Measurements from ENCODE around the gene ARPC5L. TPM values are rescaled to one million over a fixed set of nuclear protein-coding genes. Genes with fewer than 3 reads are reported as not detected.
"Not testable (repeated sequence)": the region's sequence is repeated elsewhere in the genome, so short reads cannot be mapped to it uniquely, and the experiment has no call there.

ARPC5L gene
- total and polyA plus RNA-seq, 7 experiments from 2014 or later, result 20.0 to 66.1 (median 36.3) TPM

- Mint-ChIP-seq H3K36me3 (no peaks in the 10 kb centered on the region), H3K4me3 (no peak overlapping the region)
- H3K36me3 ChIP-seq (ENCODE audit: control insufficient read depth in 2 of 3, insufficient read depth in 3 of 3, low read length in 3 of 3), result no peaks in the 10 kb centered on the region
Observed at GRCh38 chr9:124840300-124840833, 21.6 kb upstream of the ARPC5L start.

GRCh38 chr9:124841075-124841821 is 20.7 kb upstream of the ARPC5L start:
- CTCF ChIA-PET, result interaction anchor here (0.7 kb wide), 1 partner anchor 47 kb away, joined by 3 read pairs; no protein-coding TSS in a partner anchor
- peak overlapping the region in 1 of 9 donors; percentile 84 for H3K27ac Mint-ChIP-seq
- H3K36me3 Mint-ChIP-seq, result no peaks in the 10 kb centered on the region
- ATAC-seq (no peak), DNase-seq (no peak)
- Histone ChIP-seq H3K9me3 (ENCODE audit: control insufficient read depth in 2 of 3, low read length in 3 of 3) (no peaks in the 10 kb centered on the region), H3K27ac (ENCODE audit: low read depth, low read length) (no peak overlapping the region), H3K4me1 (ENCODE audit: control insufficient read depth in 2 of 2, insufficient read depth in 2 of 2, low read length in 2 of 2) (no peaks in the 10 kb centered on the region), H3K36me3 (ENCODE audit: control insufficient read depth in 2 of 3, insufficient read depth in 3 of 3, low read length in 3 of 3) (no peaks in the 10 kb centered on the region), H3K27me3 (ENCODE audit: control insufficient read depth in 2 of 2, insufficient read depth in 2 of 2, low read length in 2 of 2) (peaks cover 0 to 3% of the 10 kb centered on the region in 2 donors), H3K4me3 (ENCODE audit: low read length) (no peak overlapping the region)
- H3K9me3 Mint-ChIP-seq, result peaks cover 0 to 2% (median 0%) of the 10 kb centered on the region in 11 donors
- intact Hi-C loops (cut with micrococcal nuclease), result no loop called here
- H3K4me3 Mint-ChIP-seq, result no peak overlapping the region
- H3K27me3 Mint-ChIP-seq, result peaks cover 17 to 24% (median 22%) of the 10 kb centered on the region in 5 donors
- H3K4me1 Mint-ChIP-seq, result peaks cover 0 to 2% (median 0%) of the 10 kb centered on the region in 7 donors
- POLR2A ChIA-PET, result no interaction called here

More at GRCh38 chr9:124840300-124840833, 21.6 kb upstream of the ARPC5L start:
- Histone ChIP-seq H3K9me3 (ENCODE audit: control insufficient read depth in 2 of 3, low read length in 3 of 3) (no peaks in the 10 kb centered on the region), H3K27me3 (ENCODE audit: control insufficient read depth in 2 of 2, insufficient read depth in 2 of 2, low read length in 2 of 2) (peaks cover 0 to 3% of the 10 kb centered on the region in 2 donors), H3K27ac (ENCODE audit: low read depth, low read length) (no peak overlapping the region), H3K4me1 (ENCODE audit: control insufficient read depth in 2 of 2, insufficient read depth in 2 of 2, low read length in 2 of 2) (no peaks in the 10 kb centered on the region), H3K4me3 (ENCODE audit: low read length) (no peak overlapping the region)
- DNase-seq (no peak), ATAC-seq (no peak)
- Mint-ChIP-seq H3K27ac (no peak overlapping the region), H3K27me3 (peaks cover 16 to 27% (median 24%) of the 10 kb centered on the region in 5 donors), H3K9me3 (peaks cover 0 to 2% (median 0%) of the 10 kb centered on the region in 11 donors), H3K4me1 (peaks cover 0 to 2% (median 0%) of the 10 kb centered on the region in 7 donors)
- intact Hi-C loops (cut with micrococcal nuclease), result no loop called here
- ChIA-PET CTCF (interaction anchor here (0.8 kb wide), 1 partner anchor 11 kb away, joined by 3 read pairs; no protein-coding TSS in a partner anchor), POLR2A (no interaction called here)

GRCh38 chr9:124843456-124844034 is 18.4 kb upstream of the ARPC5L start:
- no peak overlapping the region for H3K27ac Mint-ChIP-seq
- ChIA-PET POLR2A (no interaction called here), CTCF (no interaction called here)
- peaks cover 0 to 2% (median 0%) of the 10 kb centered on the region in 11 donors for H3K9me3 Mint-ChIP-seq
- H3K36me3 Mint-ChIP-seq, result no peaks in the 10 kb centered on the region
- H3K4me1 ChIP-seq (ENCODE audit: control insufficient read depth in 2 of 2, insufficient read depth in 2 of 2, low read length in 2 of 2), result no peaks in the 10 kb centered on the region
- no peak overlapping the region for H3K4me3 Mint-ChIP-seq
- peaks cover 9 to 21% (median 12%) of the 10 kb centered on the region in 5 donors for H3K27me3 Mint-ChIP-seq
- ATAC-seq, result no peak
- DNase-seq, result no peak
- intact Hi-C loops (cut with micrococcal nuclease), result no loop called here
- H3K9me3 ChIP-seq (ENCODE audit: control insufficient read depth in 2 of 3, low read length in 3 of 3), result no peaks in the 10 kb centered on the region
- H3K36me3 ChIP-seq (ENCODE audit: control insufficient read depth in 2 of 3, insufficient read depth in 3 of 3, low read length in 3 of 3), result no peaks in the 10 kb centered on the region
- H3K27me3 ChIP-seq (ENCODE audit: control insufficient read depth in 2 of 2, insufficient read depth in 2 of 2, low read length in 2 of 2), result peaks cover 0 to 3% of the 10 kb centered on the region in 2 donors
- no peak overlapping the region for H3K27ac ChIP-seq (ENCODE audit: low read depth, low read length)
- peaks cover 0 to 2% (median 0%) of the 10 kb centered on the region in 7 donors for H3K4me1 Mint-ChIP-seq
- no peak overlapping the region for H3K4me3 ChIP-seq (ENCODE audit: low read length)

- CTCF ChIA-PET, result interaction anchor here (0.6 kb wide), 1 partner anchor 55 kb away, joined by 4 read pairs; no protein-coding TSS in a partner anchor
- peaks cover 9 to 21% (median 10%) of the 10 kb centered on the region in 5 donors for H3K27me3 Mint-ChIP-seq
- H3K36me3 ChIP-seq (ENCODE audit: control insufficient read depth in 2 of 3, insufficient read depth in 3 of 3, low read length in 3 of 3), result no peaks in the 10 kb centered on the region
Observed at GRCh38 chr9:124844291-124844690, 17.6 kb upstream of the ARPC5L start.

GRCh38 chr9:124846467-124846866 is 15.5 kb upstream of the ARPC5L start:
- intact Hi-C loops (cut with micrococcal nuclease); H3K36me3 Mint-ChIP-seq; H3K4me1 Mint-ChIP-seq; DNase-seq; H3K4me3 Mint-ChIP-seq; H3K4me1 ChIP-seq (ENCODE audit: control insufficient read depth in 2 of 2, insufficient read depth in 2 of 2, low read length in 2 of 2); H3K4me3 ChIP-seq (ENCODE audit: low read length); H3K27ac ChIP-seq (ENCODE audit: low read depth, low read length); H3K36me3 ChIP-seq (ENCODE audit: control insufficient read depth in 2 of 3, insufficient read depth in 3 of 3, low read length in 3 of 3); H3K27me3 ChIP-seq (ENCODE audit: control insufficient read depth in 2 of 2, insufficient read depth in 2 of 2, low read length in 2 of 2); H3K27ac Mint-ChIP-seq; CTCF ChIA-PET; H3K9me3 ChIP-seq (ENCODE audit: control insufficient read depth in 2 of 3, low read length in 3 of 3); ATAC-seq; H3K9me3 Mint-ChIP-seq: not testable (repeated sequence)
- POLR2A ChIA-PET, result interaction anchor here (2.5 kb wide), 1 partner anchor 15 kb away, joined by 6 read pairs; the partner anchor contains the start of gene RPL35
- H3K27me3 Mint-ChIP-seq, result peaks cover 13 to 21% (median 15%) of the 10 kb centered on the region in 5 donors

More at GRCh38 chr9:124844291-124844690, 17.6 kb upstream of the ARPC5L start:
- ATAC-seq (no peak), DNase-seq (no peak)
- POLR2A ChIA-PET, result no interaction called here
- H3K4me3 ChIP-seq (ENCODE audit: low read length), result no peak overlapping the region
- Mint-ChIP-seq H3K4me3 (no peak overlapping the region), H3K9me3 (peaks cover 0 to 2% (median 0%) of the 10 kb centered on the region in 11 donors), H3K36me3 (no peaks in the 10 kb centered on the region), H3K27ac (no peak overlapping the region), H3K4me1 (peaks cover 0 to 2% (median 0%) of the 10 kb centered on the region in 7 donors)
- intact Hi-C loops (cut with micrococcal nuclease), result no loop called here
- peaks cover 0 to 2% of the 10 kb centered on the region in 2 donors for H3K27me3 ChIP-seq (ENCODE audit: control insufficient read depth in 2 of 2, insufficient read depth in 2 of 2, low read length in 2 of 2)
- no peaks in the 10 kb centered on the region for H3K9me3 ChIP-seq (ENCODE audit: control insufficient read depth in 2 of 3, low read length in 3 of 3)
- no peak overlapping the region for H3K27ac ChIP-seq (ENCODE audit: low read depth, low read length)
- H3K4me1 ChIP-seq (ENCODE audit: control insufficient read depth in 2 of 2, insufficient read depth in 2 of 2, low read length in 2 of 2), result no peaks in the 10 kb centered on the region

GRCh38 chr9:124846969-124847368 is 15.0 kb upstream of the ARPC5L start:
- DNase-seq (no peak), ATAC-seq (no peak)
- no peaks in the 10 kb centered on the region for H3K4me1 Mint-ChIP-seq
- no peak overlapping the region for H3K4me3 Mint-ChIP-seq
- Histone ChIP-seq H3K9me3 (ENCODE audit: control insufficient read depth in 2 of 3, low read length in 3 of 3) (no peaks in the 10 kb centered on the region), H3K4me3 (ENCODE audit: low read length) (no peak overlapping the region), H3K27me3 (ENCODE audit: control insufficient read depth in 2 of 2, insufficient read depth in 2 of 2, low read length in 2 of 2) (no peaks in the 10 kb centered on the region), H3K4me1 (ENCODE audit: control insufficient read depth in 2 of 2, insufficient read depth in 2 of 2, low read length in 2 of 2) (no peaks in the 10 kb centered on the region), H3K27ac (ENCODE audit: low read depth, low read length) (no peak overlapping the region), H3K36me3 (ENCODE audit: control insufficient read depth in 2 of 3, insufficient read depth in 3 of 3, low read length in 3 of 3) (no peaks in the 10 kb centered on the region)
- ChIA-PET CTCF (no interaction called here), POLR2A (interaction anchor here (2.5 kb wide), 1 partner anchor 14 kb away, joined by 6 read pairs; the partner anchor contains the start of gene RPL35)
- H3K36me3 Mint-ChIP-seq, result no peaks in the 10 kb centered on the region
- H3K27ac Mint-ChIP-seq, result no peak overlapping the region
- intact Hi-C loops (cut with micrococcal nuclease), result no loop called here
- peaks cover 13 to 23% (median 15%) of the 10 kb centered on the region in 5 donors for H3K27me3 Mint-ChIP-seq
- H3K9me3 Mint-ChIP-seq, result peaks cover 0 to 2% (median 0%) of the 10 kb centered on the region in 11 donors
